Measurements from ENCODE around the gene ZC3H8.

ZC3H8 gene

DNA sequence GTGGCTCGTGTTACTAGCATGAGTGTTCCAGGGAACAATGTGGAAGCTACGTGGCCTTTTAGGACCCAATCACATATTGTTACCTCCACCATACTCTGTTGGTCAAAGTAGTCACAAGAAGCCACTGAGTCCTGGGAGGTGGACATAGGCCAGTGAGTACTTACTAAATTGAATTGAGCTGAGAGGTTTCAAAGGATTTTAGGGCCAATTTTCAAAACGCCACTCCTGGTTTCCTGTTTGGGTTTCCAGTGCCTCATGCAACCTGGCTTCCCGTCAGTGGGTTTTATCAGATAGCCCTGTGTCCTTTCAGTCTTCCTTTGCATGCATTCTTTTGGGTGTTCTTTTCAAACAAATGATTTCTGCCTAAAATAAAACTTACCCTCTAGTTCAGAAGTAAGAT, 60.4 kb downstream of the ZC3H8 start:
- DNase-seq = no peak

DNA sequence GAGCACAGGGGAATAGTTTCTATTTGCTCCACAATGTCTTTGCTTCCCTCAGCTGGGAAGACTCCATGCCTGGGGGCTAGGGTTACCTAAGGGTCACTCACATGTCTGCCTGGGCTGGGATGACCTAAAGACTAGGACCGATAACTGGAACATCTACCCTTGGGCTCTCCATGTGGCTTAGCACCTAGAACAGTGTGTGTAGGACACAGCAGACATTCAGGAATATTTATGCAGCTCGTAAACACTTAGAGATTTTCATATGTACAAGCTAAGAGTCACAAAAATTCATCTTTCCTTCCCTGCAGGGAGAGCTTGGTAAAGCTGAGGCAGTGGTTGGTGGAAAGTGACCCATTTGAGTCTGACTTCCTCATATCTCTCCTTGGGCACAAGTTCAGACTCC, 60.8 kb downstream of the ZC3H8 start:
- DNase-seq = no peak

DNA sequence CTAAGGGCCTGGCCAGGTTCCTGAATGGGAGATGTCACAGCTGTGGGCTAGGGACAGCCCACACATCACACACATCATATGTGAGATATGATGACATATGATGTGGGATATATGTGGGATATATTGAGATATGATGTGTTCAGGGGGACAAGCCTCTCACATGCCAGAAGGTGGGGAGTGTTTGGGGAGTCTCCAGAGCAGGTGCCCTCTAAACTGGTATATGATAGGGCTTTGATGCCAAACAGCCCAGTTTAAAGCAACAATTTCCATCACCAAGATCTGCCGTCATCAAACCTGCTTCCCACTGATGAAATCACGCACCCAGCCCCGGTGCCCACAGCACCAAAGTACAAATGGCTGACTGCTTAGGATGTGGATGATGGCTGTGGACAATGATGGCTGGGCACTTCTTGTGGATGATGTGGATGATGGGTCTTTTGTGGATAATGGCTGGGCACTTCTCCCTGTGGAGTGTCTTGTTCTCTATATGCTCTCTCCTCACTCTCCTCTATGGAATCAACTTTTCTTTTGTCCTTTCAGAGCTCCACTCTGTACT, 65.8 kb downstream of the ZC3H8 start:
- no peak for DNase-seq

DNA sequence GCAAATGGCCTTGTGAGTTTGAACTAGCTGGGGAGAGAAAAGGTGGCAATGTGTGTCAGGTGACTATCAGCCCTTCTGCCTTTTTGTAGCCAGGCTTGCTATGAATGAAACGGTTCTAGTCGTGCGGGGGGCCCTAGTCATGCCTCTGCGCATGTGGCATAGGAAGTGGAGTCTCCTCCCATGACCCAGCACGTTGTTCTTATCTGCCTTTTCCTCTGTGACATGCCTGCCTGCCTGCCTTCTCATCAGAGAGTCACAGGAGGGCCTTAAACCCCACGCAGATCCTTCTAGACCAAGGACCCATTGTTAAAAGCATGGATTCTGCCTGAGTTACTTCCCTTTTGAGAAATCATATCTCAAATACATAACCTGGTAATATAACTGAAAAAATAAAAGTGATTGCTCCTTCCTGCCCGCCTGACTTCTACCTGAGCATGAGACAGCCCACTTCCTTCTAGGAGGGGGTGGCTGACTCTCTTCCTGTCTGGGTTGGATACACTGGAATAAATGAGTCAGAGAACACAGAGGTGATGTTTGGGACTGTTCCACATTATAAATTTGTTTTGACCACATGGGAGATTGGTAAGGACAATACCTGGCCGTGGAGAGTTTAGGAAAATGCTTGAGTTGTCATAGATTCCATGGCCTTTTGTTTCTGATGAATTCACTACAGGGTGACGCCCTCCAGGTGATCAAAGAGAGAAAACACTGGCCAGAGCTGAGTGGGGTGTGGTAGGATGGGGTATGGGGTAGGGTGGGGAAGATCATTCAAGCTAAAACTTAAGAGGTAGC, 66.8 kb downstream of the ZC3H8 start:
- no peak for DNase-seq

GRCh38 chr2:112187046-112187715, 67.7 kb downstream of the ZC3H8 start:
- no peak for DNase-seq

GRCh38 chr2:112185131-112185530, 69.7 kb downstream of the ZC3H8 start:
- no peak for DNase-seq

DNA sequence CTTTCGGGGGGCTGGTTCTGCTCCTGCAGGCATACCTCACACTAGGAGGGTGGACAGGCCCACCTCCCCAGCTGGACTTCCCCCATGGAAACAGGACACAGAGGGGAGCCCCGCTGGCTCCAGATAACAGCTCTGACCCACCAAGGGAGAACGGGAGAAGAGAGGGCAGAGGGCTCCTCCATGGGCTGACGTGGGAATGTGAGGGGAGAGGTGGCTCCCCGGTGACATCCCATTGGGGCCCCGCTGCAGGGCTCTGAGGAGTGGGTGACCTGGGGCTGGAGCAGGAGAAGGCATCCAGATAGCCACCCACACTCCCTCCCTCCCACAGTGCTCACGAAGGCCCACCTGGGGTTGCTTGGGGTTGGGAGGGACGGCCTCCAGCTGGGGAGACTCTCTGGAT, 70.7 kb downstream of the ZC3H8 start:
- no peak for DNase-seq

GRCh38 chr2:112183327-112184025, 71.4 kb downstream of the ZC3H8 start:
- DNase-seq = no peak

DNA sequence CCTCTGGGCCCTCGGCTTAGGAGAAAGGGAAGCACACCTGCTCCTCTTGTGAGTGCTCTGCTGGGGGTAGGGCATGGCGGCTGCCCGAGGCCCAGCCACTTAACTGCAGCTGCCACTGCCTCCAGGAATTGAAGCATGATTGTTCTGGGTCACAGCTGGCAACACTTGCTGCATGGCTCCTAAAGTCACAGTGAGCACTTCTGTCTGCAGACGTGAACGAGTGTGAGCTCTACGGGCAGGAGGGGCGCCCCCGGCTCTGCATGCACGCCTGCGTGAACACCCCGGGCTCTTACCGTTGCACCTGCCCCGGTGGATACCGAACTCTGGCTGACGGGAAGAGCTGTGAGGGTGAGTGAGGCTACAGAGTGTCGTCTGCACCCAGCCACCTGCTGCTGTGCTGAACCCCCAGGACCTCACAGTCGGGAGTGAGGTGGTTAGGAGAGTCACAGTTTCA, 72.2 kb downstream of the ZC3H8 start:
- no peak for DNase-seq

DNA sequence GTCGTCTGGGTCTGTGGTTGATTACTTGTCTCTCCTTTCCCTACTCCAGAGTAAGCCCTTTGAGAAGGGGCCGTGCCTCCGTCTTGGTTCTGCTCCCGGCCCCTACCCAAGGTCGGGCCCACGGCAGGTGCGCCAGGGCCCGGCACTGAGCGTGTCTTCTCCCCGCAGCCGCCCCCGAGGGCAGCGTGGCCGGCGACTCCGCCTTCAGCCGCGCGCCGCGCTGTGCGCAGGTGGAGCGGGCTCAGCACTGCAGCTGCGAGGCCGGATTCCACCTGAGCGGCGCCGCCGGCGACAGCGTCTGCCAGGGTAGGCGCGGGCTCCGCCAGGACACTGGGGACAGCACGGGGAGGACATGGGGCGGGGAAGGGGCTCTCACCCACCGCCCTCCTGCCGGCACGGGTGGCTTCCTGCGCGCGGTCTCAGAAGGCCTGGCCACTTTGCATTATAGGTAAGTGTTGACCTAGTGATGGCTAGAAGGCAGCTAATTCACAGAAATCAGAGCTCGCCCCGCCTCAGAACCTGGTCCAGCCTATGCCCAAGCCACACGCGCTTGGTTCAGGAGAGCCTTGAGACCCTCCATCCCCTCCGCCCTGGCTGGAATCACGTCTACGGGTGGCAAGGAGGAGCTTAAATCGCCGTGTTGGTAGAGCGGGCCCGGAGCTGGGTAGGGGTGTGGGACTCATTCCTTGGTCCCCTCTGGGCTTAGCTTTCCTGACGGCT, 73.1 kb downstream of the ZC3H8 start:
- DNase-seq = no peak

DNA sequence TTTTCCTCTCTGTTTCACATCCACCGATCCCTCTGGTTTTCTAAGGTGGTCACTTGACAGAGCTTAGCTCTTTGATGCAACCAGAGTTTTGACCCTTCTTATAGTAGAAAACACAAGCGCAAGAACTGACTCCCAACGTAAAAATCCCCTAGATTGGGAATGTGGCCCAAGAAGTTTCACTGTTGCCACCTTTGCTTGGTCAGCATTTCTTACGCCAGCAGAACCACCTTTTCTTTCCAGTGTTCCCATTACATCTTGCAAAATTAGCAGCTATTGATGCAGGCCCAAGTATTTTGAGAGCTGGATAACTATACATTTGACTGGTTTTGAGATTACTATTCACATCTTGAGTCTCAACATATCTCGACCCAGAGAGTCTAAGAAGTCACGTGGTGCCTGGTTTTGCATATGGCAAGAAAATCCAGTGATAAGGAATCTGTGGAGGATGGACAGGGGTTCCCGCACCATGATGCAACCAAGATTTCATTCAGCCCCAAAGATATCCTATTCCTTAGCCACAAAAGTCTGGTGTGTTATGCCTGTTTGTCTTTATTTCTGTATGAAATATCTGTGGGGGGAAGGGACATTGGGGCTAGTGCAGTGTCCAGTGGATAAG, 78.8 kb downstream of the ZC3H8 start:
- DNase-seq = no peak

- DNase-seq = no peak
These were observed 79.5 kb downstream of the ZC3H8 start for GRCh38 chr2:112175333-112175732.

GRCh38 chr2:112174383-112174782, 80.5 kb downstream of the ZC3H8 start:
- no peak for DNase-seq

DNA sequence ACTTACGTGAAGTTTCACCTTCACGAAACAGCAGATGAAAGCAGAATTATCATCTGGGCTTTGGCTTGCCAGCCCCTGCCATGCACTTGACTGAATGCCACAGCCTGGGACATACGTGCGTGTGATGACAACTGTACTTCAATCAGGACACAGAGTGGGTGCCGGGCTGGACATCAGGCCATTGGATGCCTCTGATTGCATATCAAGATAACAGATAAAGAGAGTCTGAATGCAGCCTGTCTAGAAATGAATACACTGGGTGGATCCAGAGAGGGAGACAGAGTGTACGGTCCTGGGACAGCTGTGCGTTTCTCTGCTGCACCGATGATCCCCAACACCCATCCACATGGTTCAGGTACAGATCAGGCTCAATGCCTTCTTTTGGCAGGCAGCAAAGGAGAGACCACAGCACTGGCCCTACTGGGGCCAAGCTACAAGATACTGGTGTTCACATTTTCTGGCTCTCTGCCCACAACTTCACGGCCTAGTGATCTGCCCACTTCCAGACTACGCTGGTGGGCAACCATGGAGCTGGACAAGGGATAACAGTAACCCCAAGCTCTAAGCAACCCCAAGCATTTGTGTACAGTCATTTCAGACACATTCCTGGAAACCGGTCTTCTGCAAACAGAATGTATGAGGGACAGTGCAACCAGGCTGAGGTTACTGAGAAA, 81.1 kb downstream of the ZC3H8 start:
- DNase-seq = no peak

DNA sequence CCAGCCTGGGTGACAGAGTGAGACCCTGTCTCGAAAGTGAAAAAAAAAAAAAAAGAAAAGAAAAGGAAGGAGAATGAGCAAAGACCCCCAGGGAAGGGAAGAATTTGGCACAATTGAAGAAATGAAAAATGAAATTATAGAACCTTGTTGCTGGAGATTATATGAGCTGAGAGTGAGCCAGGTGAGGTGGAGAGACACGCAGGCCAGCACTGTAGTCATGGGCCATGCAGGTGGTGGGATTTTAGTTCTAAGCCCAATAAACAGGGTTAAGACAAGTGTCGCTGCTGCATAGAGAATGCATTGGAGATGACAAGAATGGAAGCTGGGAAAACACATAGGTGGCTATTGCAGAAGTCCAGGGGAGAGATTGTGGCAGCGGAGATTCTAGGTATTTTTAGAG, 84.3 kb downstream of the ZC3H8 start:
- DNase-seq = no peak

DNA sequence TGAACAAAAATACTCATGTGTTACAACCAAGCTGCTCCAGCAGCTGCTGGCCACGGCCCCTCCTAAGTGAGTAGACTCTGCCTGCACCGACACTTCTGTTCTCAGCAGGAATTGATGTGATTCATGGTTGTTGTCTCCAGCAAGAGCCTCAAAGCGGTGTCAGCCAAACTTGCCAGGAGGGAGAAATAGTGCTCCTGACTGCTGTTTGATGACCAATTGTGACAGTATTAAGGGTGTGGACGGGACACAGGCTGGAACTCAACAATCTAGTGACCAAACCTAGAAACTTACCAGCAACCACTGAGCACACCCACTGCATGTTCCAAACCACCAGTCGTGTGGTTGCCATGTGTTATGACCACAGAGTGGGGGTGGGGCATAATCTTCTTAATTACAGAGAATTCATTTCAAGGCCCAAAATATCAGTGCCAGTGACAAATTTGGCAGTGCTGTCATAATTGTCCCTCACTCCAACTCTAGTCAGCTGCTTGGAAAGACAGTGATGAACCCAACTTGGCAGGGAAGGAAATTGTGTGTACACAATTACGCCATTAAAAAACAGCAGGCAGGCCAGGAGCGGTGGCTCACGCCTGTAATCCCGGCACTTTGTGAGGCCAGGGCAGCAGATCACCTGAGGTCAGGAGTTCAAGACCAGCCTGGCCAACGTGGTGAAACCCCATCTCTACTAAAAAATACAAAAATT, 86.3 kb downstream of the ZC3H8 start:
- DNase-seq = no peak

- no peak for DNase-seq
These were observed 87.9 kb downstream of the ZC3H8 start for GRCh38 chr2:112166806-112167499.

DNA sequence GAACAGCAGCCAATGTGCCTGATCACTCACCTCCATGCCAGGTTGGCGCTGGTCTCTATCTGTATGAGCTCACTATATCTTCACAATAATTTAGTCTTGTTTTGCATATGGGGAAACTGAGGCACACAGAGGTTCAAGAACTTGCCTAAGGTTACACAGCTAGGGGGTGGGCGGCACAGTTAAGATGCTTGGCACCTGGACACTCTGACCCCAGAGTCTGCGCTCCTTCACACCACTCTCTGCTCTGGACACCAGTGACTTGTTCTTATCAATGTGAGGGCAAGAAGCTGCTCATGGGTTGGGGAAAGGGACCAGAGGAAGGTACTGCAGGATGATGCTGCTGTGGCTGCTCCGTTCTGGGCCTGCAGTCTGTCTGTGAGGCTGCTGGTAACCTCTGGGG, 89.5 kb downstream of the ZC3H8 start:
- DNase-seq = no peak

DNA sequence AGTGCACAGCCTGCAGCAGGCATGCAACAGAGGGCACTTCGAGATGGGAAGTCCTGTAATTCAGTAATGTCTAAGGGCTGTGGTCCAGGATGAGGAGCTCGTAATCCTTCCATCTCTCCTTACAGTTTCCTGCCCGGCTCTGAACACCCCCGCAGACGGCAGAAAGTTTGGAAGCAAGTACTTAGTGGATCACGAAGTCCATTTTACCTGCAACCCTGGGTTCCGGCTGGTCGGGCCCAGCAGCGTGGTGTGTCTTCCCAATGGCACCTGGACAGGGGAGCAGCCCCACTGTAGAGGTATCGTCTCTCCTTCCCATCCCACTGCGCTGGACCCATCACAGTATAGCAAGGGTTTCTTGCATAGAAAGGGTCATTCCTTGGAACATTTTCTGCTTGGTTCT, 90.0 kb downstream of the ZC3H8 start:
- no peak for DNase-seq

- no peak for DNase-seq
These were observed 91.3 kb downstream of the ZC3H8 start for GRCh38 chr2:112163541-112163981.

All from C1 segment of cervical spinal cord (tissue), 14 donors.